ENCODE results near the gene ARHGAP22.

The ARHGAP22 gene

GRCh38 chr10:48592346-48592745 is 12.5 kb downstream of the ARHGAP22 start:
- DNase-seq (ENCODE audit: insufficient read length, low spot score) (no peak), FAIRE-seq (no peak)
- TF ChIP-seq TAF1 (IDR thresholded peaks at IDR 0.05; ENCODE audit: low read depth, low read length) (no peak), SPI1 (IDR thresholded peaks at IDR 0.05; ENCODE audit: low read depth, low read length) (no peak), POLR2A (IDR thresholded peaks at IDR 0.05; ENCODE audit: low read depth, low read length) (no peak), POU2F2 (IDR thresholded peaks at IDR 0.05; ENCODE audit: low read depth, low read length) (no peak), PAX5 (IDR thresholded peaks at IDR 0.05; ENCODE audit: insufficient read depth, low read length, severe bottlenecking) (no peak), POLR2AphosphoS5 (IDR thresholded peaks at IDR 0.05; ENCODE audit: low read depth, low read length) (no peak)

GRCh38 chr10:48590945-48591344 is 13.9 kb downstream of the ARHGAP22 start:
- DNase-seq (ENCODE audit: insufficient read length, low spot score) (no peak), FAIRE-seq (no peak)
- no peak for TF ChIP-seq POLR2AphosphoS5 (IDR thresholded peaks at IDR 0.05; ENCODE audit: low read depth, low read length)
- no peak for TF ChIP-seq POU2F2 (IDR thresholded peaks at IDR 0.05; ENCODE audit: low read depth, low read length)
- no peak for TF ChIP-seq TAF1 (IDR thresholded peaks at IDR 0.05; ENCODE audit: low read depth, low read length)
- no peak for TF ChIP-seq SPI1 (IDR thresholded peaks at IDR 0.05; ENCODE audit: low read depth, low read length)
- TF ChIP-seq PAX5 (IDR thresholded peaks at IDR 0.05; ENCODE audit: insufficient read depth, low read length, severe bottlenecking): no peak

GRCh38 chr10:48589266-48589665 is 15.6 kb downstream of the ARHGAP22 start:
- no peak for DNase-seq (ENCODE audit: insufficient read length, low spot score)
- no peak for FAIRE-seq
- TF ChIP-seq PAX5 (IDR thresholded peaks at IDR 0.05; ENCODE audit: insufficient read depth, low read length, severe bottlenecking) (no peak), POLR2A (IDR thresholded peaks at IDR 0.05; ENCODE audit: low read depth, low read length) (no peak), TAF1 (IDR thresholded peaks at IDR 0.05; ENCODE audit: low read depth, low read length) (no peak), SPI1 (IDR thresholded peaks at IDR 0.05; ENCODE audit: low read depth, low read length) (no peak), POLR2AphosphoS5 (IDR thresholded peaks at IDR 0.05; ENCODE audit: low read depth, low read length) (no peak), POU2F2 (IDR thresholded peaks at IDR 0.05; ENCODE audit: low read depth, low read length) (no peak)

- TF ChIP-seq SPI1 (IDR thresholded peaks at IDR 0.05; ENCODE audit: low read depth, low read length): no peak
- no peak for TF ChIP-seq POLR2A (IDR thresholded peaks at IDR 0.05; ENCODE audit: low read depth, low read length)
- no peak for TF ChIP-seq POU2F2 (IDR thresholded peaks at IDR 0.05; ENCODE audit: low read depth, low read length)
- DNase-seq (ENCODE audit: insufficient read length, low spot score): no peak
- FAIRE-seq: no peak
These were observed 17.1 kb downstream of the ARHGAP22 start for GRCh38 chr10:48587819-48588218.

GRCh38 chr10:48587101-48587500 is 17.8 kb downstream of the ARHGAP22 start:
- FAIRE-seq (no peak), DNase-seq (ENCODE audit: insufficient read length, low spot score) (no peak)
- TF ChIP-seq POLR2AphosphoS5 (IDR thresholded peaks at IDR 0.05; ENCODE audit: low read depth, low read length): no peak
- no peak for TF ChIP-seq POLR2A (IDR thresholded peaks at IDR 0.05; ENCODE audit: low read depth, low read length)
- no peak for TF ChIP-seq SPI1 (IDR thresholded peaks at IDR 0.05; ENCODE audit: low read depth, low read length)
- no peak for TF ChIP-seq PAX5 (IDR thresholded peaks at IDR 0.05; ENCODE audit: insufficient read depth, low read length, severe bottlenecking)
- no peak for TF ChIP-seq TAF1 (IDR thresholded peaks at IDR 0.05; ENCODE audit: low read depth, low read length)
- TF ChIP-seq POU2F2 (IDR thresholded peaks at IDR 0.05; ENCODE audit: low read depth, low read length): no peak

GRCh38 chr10:48582970-48583369 is 21.9 kb downstream of the ARHGAP22 start:
- no peak for TF ChIP-seq POLR2A (IDR thresholded peaks at IDR 0.05; ENCODE audit: low read depth, low read length)
- TF ChIP-seq POLR2AphosphoS5 (IDR thresholded peaks at IDR 0.05; ENCODE audit: low read depth, low read length): no peak
- no peak for TF ChIP-seq TAF1 (IDR thresholded peaks at IDR 0.05; ENCODE audit: low read depth, low read length)
- no peak for TF ChIP-seq SPI1 (IDR thresholded peaks at IDR 0.05; ENCODE audit: low read depth, low read length)
- TF ChIP-seq POU2F2 (IDR thresholded peaks at IDR 0.05; ENCODE audit: low read depth, low read length): no peak
- no peak for TF ChIP-seq PAX5 (IDR thresholded peaks at IDR 0.05; ENCODE audit: insufficient read depth, low read length, severe bottlenecking)
- FAIRE-seq (no peak), DNase-seq (ENCODE audit: insufficient read length, low spot score) (no peak)

- DNase-seq (ENCODE audit: insufficient read length, low spot score) (no peak), FAIRE-seq (no peak)
- TF ChIP-seq POLR2AphosphoS5 (IDR thresholded peaks at IDR 0.05; ENCODE audit: low read depth, low read length): no peak
- TF ChIP-seq SPI1 (IDR thresholded peaks at IDR 0.05; ENCODE audit: low read depth, low read length): no peak
- no peak for TF ChIP-seq POLR2A (IDR thresholded peaks at IDR 0.05; ENCODE audit: low read depth, low read length)
- TF ChIP-seq POU2F2 (IDR thresholded peaks at IDR 0.05; ENCODE audit: low read depth, low read length): no peak
- no peak for TF ChIP-seq PAX5 (IDR thresholded peaks at IDR 0.05; ENCODE audit: insufficient read depth, low read length, severe bottlenecking)
- TF ChIP-seq TAF1 (IDR thresholded peaks at IDR 0.05; ENCODE audit: low read depth, low read length): no peak
These were observed 24.6 kb downstream of the ARHGAP22 start for GRCh38 chr10:48580236-48580635.

GRCh38 chr10:48579251-48579960 is 25.5 kb downstream of the ARHGAP22 start:
- FAIRE-seq (no peak), DNase-seq (ENCODE audit: insufficient read length, low spot score) (no peak)
- TF ChIP-seq POLR2A (IDR thresholded peaks at IDR 0.05; ENCODE audit: low read depth, low read length) (no peak), TAF1 (IDR thresholded peaks at IDR 0.05; ENCODE audit: low read depth, low read length) (no peak), POU2F2 (IDR thresholded peaks at IDR 0.05; ENCODE audit: low read depth, low read length) (no peak), SPI1 (IDR thresholded peaks at IDR 0.05; ENCODE audit: low read depth, low read length) (no peak), PAX5 (IDR thresholded peaks at IDR 0.05; ENCODE audit: insufficient read depth, low read length, severe bottlenecking) (no peak), POLR2AphosphoS5 (IDR thresholded peaks at IDR 0.05; ENCODE audit: low read depth, low read length) (no peak)

- no peak for FAIRE-seq
- DNase-seq (ENCODE audit: insufficient read length, low spot score): no peak
- TF ChIP-seq TAF1 (IDR thresholded peaks at IDR 0.05; ENCODE audit: low read depth, low read length) (no peak), SPI1 (IDR thresholded peaks at IDR 0.05; ENCODE audit: low read depth, low read length) (0 out of 2 replicates have a peak, but pooled peaks have one; percentile 1)
These were observed 27.7 kb downstream of the ARHGAP22 start for GRCh38 chr10:48577158-48577557.

GRCh38 chr10:48576501-48576900 is 28.4 kb downstream of the ARHGAP22 start:
- DNase-seq (ENCODE audit: insufficient read length, low spot score) (no peak), FAIRE-seq (no peak)
- TF ChIP-seq POU2F2 (IDR thresholded peaks at IDR 0.05; ENCODE audit: low read depth, low read length): no peak
- no peak for TF ChIP-seq PAX5 (IDR thresholded peaks at IDR 0.05; ENCODE audit: insufficient read depth, low read length, severe bottlenecking)
- TF ChIP-seq SPI1 (IDR thresholded peaks at IDR 0.05; ENCODE audit: low read depth, low read length): no peak
- no peak for TF ChIP-seq TAF1 (IDR thresholded peaks at IDR 0.05; ENCODE audit: low read depth, low read length)
- no peak for TF ChIP-seq POLR2A (IDR thresholded peaks at IDR 0.05; ENCODE audit: low read depth, low read length)
- no peak for TF ChIP-seq POLR2AphosphoS5 (IDR thresholded peaks at IDR 0.05; ENCODE audit: low read depth, low read length)
